H9 (cell line): Measurements from ENCODE around the gene POU4F3. TPM values are rescaled to one million over a fixed set of nuclear protein-coding genes. Genes with fewer than 3 reads are reported as not detected.
A peak's percentile ranks its signal among the peaks of the same experiment; 100 is the strongest.

ENCODE experiments used
- DNase-seq: peaks from one replicate; pipeline ENCODE4 v3.0.0-alpha.2; 2017
- H2AFZ ChIP-seq: one replicate; pipeline ENCODE4 v1.6.1; 2013; ENCODE audit warnings: mild to moderate bottlenecking, low read length, control low read depth, moderate library complexity
- H2AK5ac ChIP-seq: 2 replicates; pipeline ENCODE4 v1.6.1; 2013; ENCODE audit warnings: low read length, control low read depth, mixed read lengths; ENCODE audit not compliant: insufficient read length
- H2BK120ac ChIP-seq: one replicate; pipeline ENCODE4 v1.6.1; 2013; ENCODE audit warnings: low read depth, mild to moderate bottlenecking, low read length, control low read depth, inconsistent platforms; ENCODE audit not compliant: poor library complexity, severe bottlenecking
- H2BK12ac ChIP-seq: 2 replicates; pipeline ENCODE4 v1.6.1; 2013; ENCODE audit warnings: low read length, control low read depth, mixed read lengths, low read depth; ENCODE audit not compliant: insufficient read length
- H2BK15ac ChIP-seq: 2 replicates; pipeline ENCODE4 v1.6.1; 2013; ENCODE audit warnings: low read depth, low read length, control low read depth
- H2BK20ac ChIP-seq: one replicate; pipeline ENCODE4 v1.6.1; 2013; ENCODE audit warnings: low read depth, mild to moderate bottlenecking, low read length, control low read depth, inconsistent platforms; ENCODE audit not compliant: poor library complexity, severe bottlenecking
- H2BK5ac ChIP-seq: 2 replicates; pipeline ENCODE4 v1.6.1; 2013; ENCODE audit warnings: low read length, control low read depth, mixed read lengths; ENCODE audit not compliant: insufficient read length
- H3K14ac ChIP-seq: 2 replicates; pipeline ENCODE4 v1.6.1; 2013; ENCODE audit warnings: low read length, control low read depth; ENCODE audit not compliant: insufficient read depth
- H3K18ac ChIP-seq: 2 replicates; pipeline ENCODE4 v1.6.1; 2013; ENCODE audit warnings: low read depth, mild to moderate bottlenecking, mixed read lengths, low read length, control low read depth; ENCODE audit not compliant: insufficient read length
- H3K23ac ChIP-seq: 2 replicates; pipeline ENCODE4 v1.6.1; 2013; ENCODE audit warnings: low read length, control low read depth, mixed read lengths, low read depth; ENCODE audit not compliant: insufficient read length
- H3K23me2 ChIP-seq: 2 replicates; pipeline ENCODE4 v1.6.1; 2013; ENCODE audit warnings: low read depth, mild to moderate bottlenecking, mixed read lengths, low read length, control low read depth; ENCODE audit not compliant: insufficient read length, poor library complexity, severe bottlenecking
- H3K27ac ChIP-seq: 2 replicates; pipeline ENCODE4 v1.5.1; 2013; ENCODE audit warnings: low read length, control low read depth, mixed read lengths, low read depth; ENCODE audit not compliant: insufficient read length
- H3K27me3 ChIP-seq: 2 replicates; pipeline ENCODE4 v1.6.1; 2013; ENCODE audit warnings: low read length, control low read depth, inconsistent platforms; ENCODE audit not compliant: insufficient read depth
- H3K4ac ChIP-seq: 2 replicates; pipeline ENCODE4 v1.6.1; 2013; ENCODE audit warnings: low read depth, mild to moderate bottlenecking, control low read depth, inconsistent platforms, low read length, moderate library complexity
- H3K4me1 ChIP-seq: 2 replicates; pipeline ENCODE4 v1.6.1; 2013; ENCODE audit warnings: low read length, control low read depth, inconsistent platforms; ENCODE audit not compliant: insufficient read depth
- H3K4me2 ChIP-seq: 2 replicates; pipeline ENCODE4 v1.6.1; 2013; ENCODE audit warnings: low read length, control low read depth, mixed read lengths; ENCODE audit not compliant: insufficient read length, insufficient read depth
- H3K56ac ChIP-seq: 2 replicates; pipeline ENCODE4 v1.6.1; 2013; ENCODE audit warnings: low read depth, mild to moderate bottlenecking, mixed read lengths, low read length, control low read depth; ENCODE audit not compliant: insufficient read length
- H3K79me1 ChIP-seq: 2 replicates; pipeline ENCODE4 v1.6.1; 2013; ENCODE audit warnings: low read depth, mild to moderate bottlenecking, moderate library complexity, low read length, control low read depth, inconsistent platforms; ENCODE audit not compliant: insufficient read depth, poor library complexity, severe bottlenecking
- H3K79me2 ChIP-seq: 2 replicates; pipeline ENCODE4 v1.6.1; 2013; ENCODE audit warnings: low read length, control low read depth, inconsistent platforms; ENCODE audit not compliant: insufficient read depth
- H3K9ac ChIP-seq: 2 replicates; pipeline ENCODE4 v1.6.1; 2013; ENCODE audit warnings: low read length, control low read depth, mixed read lengths; ENCODE audit not compliant: insufficient read length; ENCODE audit errors: extremely low read depth
- H3K9me3 ChIP-seq: one replicate; pipeline ENCODE4 v1.6.1; 2013; ENCODE audit warnings: low read depth, low read length, inconsistent platforms; ENCODE audit not compliant: control insufficient read depth
- H3T11ph ChIP-seq: one replicate; pipeline ENCODE4 v1.6.1; 2013; ENCODE audit warnings: mild to moderate bottlenecking, low read length, control low read depth, inconsistent platforms
- H4K20me1 ChIP-seq: one replicate; pipeline ENCODE4 v1.6.1; 2013; ENCODE audit not compliant: control insufficient read depth, insufficient read length, insufficient read depth
- H4K5ac ChIP-seq: 2 replicates; pipeline ENCODE4 v1.6.1; 2013; ENCODE audit warnings: low read depth, mild to moderate bottlenecking, mixed read lengths, low read length, control low read depth; ENCODE audit not compliant: insufficient read length
- H4K8ac ChIP-seq: replicated peaks from 2 replicates; pipeline ENCODE4 v1.6.1; 2013; ENCODE audit warnings: low read length, control low read depth, mixed read lengths, low read depth; ENCODE audit not compliant: insufficient read length
- H4K91ac ChIP-seq: 2 replicates; pipeline ENCODE4 v1.6.1; 2013; ENCODE audit warnings: low read depth, mild to moderate bottlenecking, moderate library complexity, mixed read lengths, low read length, control low read depth; ENCODE audit not compliant: insufficient read length
- H3K27ac Mint-ChIP-seq, 3 experiments: 2 replicates in 2 of 3; 3 replicates in 1 of 3; pipeline ENCODE4 v1.8.0; 2020 to 2021; ENCODE audit warnings: mixed read lengths in 3 of 3, mild to moderate bottlenecking in 1 of 3, moderate library complexity in 1 of 3
- H3K27me3 Mint-ChIP-seq: 2 replicates; pipeline ENCODE4 v1.8.0; 2021; ENCODE audit warnings: low read depth, mild to moderate bottlenecking, moderate library complexity, mixed read lengths
- H3K36me3 Mint-ChIP-seq, 3 experiments: 2 replicates in 2 of 3; 3 replicates in 1 of 3; pipeline ENCODE4 v1.8.0; 2020 to 2021; ENCODE audit warnings: low read depth in 3 of 3, mixed read lengths in 3 of 3; ENCODE audit not compliant: insufficient read depth in 1 of 3
- H3K4me1 Mint-ChIP-seq, 2 experiments: 2 replicates each; pipeline ENCODE4 v1.8.0; 2020; ENCODE audit warnings: mixed read lengths in 2 of 2
- H3K4me3 Mint-ChIP-seq, 2 experiments: 2 replicates in 1 of 2; 3 replicates in 1 of 2; pipeline ENCODE4 v1.8.0; 2020 to 2021; ENCODE audit warnings: mild to moderate bottlenecking in 2 of 2, mixed read lengths in 2 of 2, moderate library complexity in 1 of 2
- H3K9me3 Mint-ChIP-seq, 2 experiments: 2 replicates in 1 of 2; 3 replicates in 1 of 2; pipeline ENCODE4 v1.8.0; 2020; ENCODE audit warnings: mild to moderate bottlenecking in 2 of 2, mixed read lengths in 2 of 2, moderate library complexity in 1 of 2
- CTCF ChIP-seq: fragments of 200-600 bp; sonication (generic); conservative IDR thresholded peaks from 3 replicates; pipeline ENCODE4 v1.8.0; 2021; ENCODE audit warnings: antibody characterized with exemption, mild to moderate bottlenecking
- WGBS: extraction: QIAGEN DNeasy Blood & Tissue Kit; methylation state at CpG from one replicate; pipeline ENCODE4 v1.1.7; 2013; ENCODE audit warnings: missing lambda C conversion rate, low lambda C conversion rate, mixed read lengths; ENCODE audit not compliant: insufficient read length; ENCODE audit errors: extremely low coverage; 5-methylcytosine and 5-hydroxymethylcytosine counted together
- total RNA-seq: library from RNA; stranded (reverse); gene quantifications from 2 replicates; pipeline ENCODE4 v1.2.1, GENCODE V29; 2021

POU4F3 gene
- total RNA-seq, 1 experiment from 2014 or later, result not detected

- H2AFZ ChIP-seq, result no peak overlapping the region
- H4K5ac ChIP-seq, result no peak overlapping the region
- no peaks in the 10 kb centered on the region for H3K79me2 ChIP-seq
- Mint-ChIP-seq H3K27me3 (peaks cover 100% of the 10 kb centered on the region), H3K36me3 (no peaks in the 10 kb centered on the region), H3K4me3 (peak overlapping the region; percentile 60 to 81), H3K27ac (no peak overlapping the region), H3K9me3 (peaks cover 4 to 6% of the 10 kb centered on the region in 2 experiments; a peak in 3 of 5 replicates), H3K4me1 (peaks cover 25 to 36% of the 10 kb centered on the region in 2 experiments)
- no peak overlapping the region for H2BK120ac ChIP-seq
- H3K14ac ChIP-seq, result no peak overlapping the region
- no peak overlapping the region for H2AK5ac ChIP-seq
- H2BK12ac ChIP-seq, result no peak overlapping the region
- peaks cover 5% of the 10 kb centered on the region for H3K23me2 ChIP-seq
- H3K27ac ChIP-seq, result no peak overlapping the region
- H3K56ac ChIP-seq, result no peak overlapping the region
- WGBS, result no CpG with 5 or more reads among the region's 12 CpGs
- no peak overlapping the region for H2BK5ac ChIP-seq
- H3K18ac ChIP-seq, result no peak overlapping the region
- H3T11ph ChIP-seq, result no peak overlapping the region
- H3K23ac ChIP-seq, result no peak overlapping the region
- no peaks in the 10 kb centered on the region for H4K20me1 ChIP-seq
- peaks cover 2% of the 10 kb centered on the region; the same call in 1 of the 2 replicates for H3K4me1 ChIP-seq
- no peak for DNase-seq
- no peak for TF ChIP-seq CTCF
- H3K4ac ChIP-seq, result no peak overlapping the region
- no peak overlapping the region for H2BK20ac ChIP-seq
- peak overlapping the region; percentile 56 for H3K4me2 ChIP-seq
- H3K27me3 ChIP-seq, result peaks cover 66% of the 10 kb centered on the region
- no peak overlapping the region for H3K9ac ChIP-seq
- no peak overlapping the region for H2BK15ac ChIP-seq
- H4K8ac ChIP-seq, result no peak overlapping the region
- no peak overlapping the region for H4K91ac ChIP-seq
- H3K9me3 ChIP-seq, result no peaks in the 10 kb centered on the region
- H3K79me1 ChIP-seq, result no peaks in the 10 kb centered on the region
These were observed 6.6 kb downstream of the POU4F3 start for GRCh38 chr5:146345240-146345577.
